Activated CD4-positive, alpha-beta T cell treated with anti-CD3 and anti-CD28 coated beads, Interleukin-2, amount 50 U/mL, for 24 hours (primary cell): Measurements from ENCODE around the gene FAH.

ENCODE experiments used
- DNase-seq, 2 donors: peaks; one replicate each; pipeline ENCODE4 v3.0.0-alpha.2; 2020; ENCODE audit warnings: low read depth in 1 of 2, low spot score in 1 of 2

The FAH gene

DNA sequence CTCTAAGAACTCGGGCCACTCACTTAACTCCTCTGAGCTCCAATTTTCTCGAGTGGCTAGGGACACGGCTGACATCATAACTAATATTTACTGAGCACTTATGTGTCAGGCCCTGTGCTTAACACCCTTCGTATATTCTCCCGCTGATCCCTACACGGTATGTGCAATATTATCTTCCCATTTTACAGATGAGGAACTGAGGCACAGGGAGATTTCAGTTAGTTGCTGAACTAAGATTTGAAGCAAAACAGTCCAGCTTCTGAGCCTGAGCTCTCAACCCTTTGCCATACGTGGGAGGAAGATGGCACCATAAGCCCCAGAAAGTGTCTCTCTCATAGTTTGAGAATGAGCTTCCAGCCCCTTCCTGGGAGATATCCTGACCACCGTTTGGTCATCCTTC lies 19.6 kb downstream of the FAH start:
- DNase-seq: no peak

DNA sequence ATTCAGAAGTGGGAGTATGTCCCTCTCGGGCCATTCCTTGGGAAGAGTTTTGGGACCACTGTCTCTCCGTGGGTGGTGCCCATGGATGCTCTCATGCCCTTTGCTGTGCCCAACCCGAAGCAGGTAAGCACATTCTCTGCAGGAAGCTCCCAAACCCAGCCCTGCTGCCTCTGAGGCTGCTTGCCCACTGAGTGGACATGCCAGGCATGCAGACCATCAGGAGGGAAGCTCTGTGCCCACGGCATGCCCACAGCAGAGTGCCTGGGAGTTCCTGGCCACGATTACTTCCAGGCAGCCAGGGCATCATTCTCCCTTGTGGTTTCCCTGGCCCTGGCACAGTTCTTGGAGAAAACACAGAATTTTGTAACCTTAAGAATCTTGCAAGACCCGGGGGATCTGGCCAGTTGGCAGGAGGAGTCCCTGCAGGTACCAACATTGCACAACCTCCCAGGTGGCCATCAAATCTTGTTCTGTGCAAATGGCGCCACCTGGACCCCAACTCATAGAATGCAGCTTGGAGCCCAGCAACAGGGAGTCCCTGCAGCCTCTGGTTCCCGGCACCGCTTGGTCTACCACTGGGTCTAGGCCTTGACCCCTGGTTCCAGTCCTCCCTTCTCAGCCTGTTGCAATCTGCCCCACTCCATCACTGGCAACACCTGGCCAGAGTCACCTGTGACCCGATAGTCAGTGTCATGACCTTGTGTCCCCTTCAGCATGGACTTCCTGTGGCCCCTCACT lies 20.4 kb downstream of the FAH start:
- peak; percentile 52 to 63 for DNase-seq

DNA sequence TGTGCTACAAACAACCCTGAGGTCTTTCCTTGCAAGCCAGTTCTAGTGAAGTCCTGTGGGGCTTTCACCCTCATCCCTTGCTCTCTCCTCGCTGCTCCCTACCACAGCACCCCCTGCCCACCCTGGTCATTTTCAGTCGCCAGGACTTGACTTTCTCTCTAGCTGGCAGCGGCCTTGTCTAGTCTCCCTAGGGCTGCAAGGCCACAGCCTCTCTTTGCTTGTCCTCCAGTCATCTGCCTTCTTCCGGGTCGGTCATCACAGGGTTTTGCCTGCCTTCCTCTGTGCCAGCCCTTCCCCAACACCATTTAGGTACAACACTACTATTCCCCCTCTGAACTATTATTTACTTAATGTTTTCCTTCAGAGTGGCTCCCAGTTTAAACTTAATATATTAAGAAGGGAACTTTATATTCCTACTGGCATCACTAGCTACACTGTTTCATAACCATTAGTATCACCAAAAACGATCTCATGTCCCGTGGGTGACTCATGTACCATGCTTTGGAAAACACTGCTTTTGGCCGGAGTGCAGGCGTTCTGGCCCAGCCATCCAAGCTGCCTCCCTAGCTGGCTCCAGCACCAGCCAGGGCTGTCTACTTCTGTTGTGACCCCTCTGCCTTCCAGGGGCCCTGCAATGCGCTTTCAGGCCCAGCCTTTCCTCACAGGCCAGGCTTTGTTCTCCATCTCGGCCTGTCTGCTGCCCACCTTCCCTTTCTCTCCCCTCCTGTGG lies 21.4 kb downstream of the FAH start:
- no peak for DNase-seq

DNA sequence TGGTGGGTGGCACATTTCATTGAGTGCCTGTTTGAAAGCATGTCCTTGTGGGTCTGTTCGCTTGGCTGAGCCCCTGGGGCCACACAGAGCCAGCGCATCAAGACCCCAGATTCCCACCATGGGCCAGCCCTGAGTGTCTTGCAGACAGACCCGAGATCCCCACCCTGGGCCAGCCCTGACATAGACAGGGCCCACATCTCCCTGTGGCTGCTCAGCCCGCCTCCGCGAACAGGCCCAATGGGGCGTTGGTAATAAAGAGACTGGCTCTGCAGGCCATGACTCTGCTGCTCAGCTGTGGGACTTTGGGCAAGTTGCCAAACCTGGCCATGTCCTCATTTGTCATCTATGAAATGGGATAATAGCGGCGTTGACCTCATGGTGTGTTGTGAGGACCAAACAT lies 22.6 kb downstream of the FAH start:
- DNase-seq: no peak

DNA sequence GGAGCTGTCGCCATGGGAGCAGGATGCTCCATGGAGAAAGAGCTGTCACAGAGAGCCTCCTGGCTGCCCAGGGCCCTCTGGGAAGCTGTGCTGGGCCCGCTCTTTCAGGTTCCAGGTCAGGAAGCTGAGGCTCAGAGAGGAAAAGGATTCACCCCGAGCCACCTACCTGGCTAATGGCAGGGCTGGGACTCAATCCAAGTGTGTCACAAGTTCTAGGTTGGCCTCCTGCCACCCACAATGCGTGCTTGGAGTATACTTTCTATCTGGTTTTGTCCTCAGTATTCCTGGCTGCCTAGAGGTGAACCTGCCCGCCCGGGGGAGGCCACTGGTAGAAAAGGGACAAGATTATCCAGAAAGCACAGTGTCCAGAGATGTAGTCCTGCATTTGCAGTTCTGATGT lies 23.6 kb downstream of the FAH start:
- no peak for DNase-seq

DNA sequence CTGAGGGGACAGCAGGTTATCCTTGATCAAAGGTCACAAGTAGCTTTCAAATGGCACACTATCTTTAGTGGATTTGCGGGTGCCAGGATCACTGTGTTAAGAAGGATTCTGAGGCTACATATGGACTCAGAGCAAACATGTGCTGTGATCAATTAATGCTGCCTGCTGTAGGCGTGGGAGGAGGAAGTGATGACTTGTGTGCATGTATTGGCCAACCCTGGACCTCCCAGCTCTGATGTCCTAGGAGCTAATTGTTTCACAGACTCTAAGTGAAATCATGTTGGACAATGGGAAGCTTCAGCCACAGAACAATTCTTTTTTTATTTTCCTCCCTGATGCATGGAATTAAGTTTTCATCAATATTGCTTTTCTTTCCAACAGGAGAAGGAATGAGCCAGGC lies 24.4 kb downstream of the FAH start:
- no peak for DNase-seq

DNA sequence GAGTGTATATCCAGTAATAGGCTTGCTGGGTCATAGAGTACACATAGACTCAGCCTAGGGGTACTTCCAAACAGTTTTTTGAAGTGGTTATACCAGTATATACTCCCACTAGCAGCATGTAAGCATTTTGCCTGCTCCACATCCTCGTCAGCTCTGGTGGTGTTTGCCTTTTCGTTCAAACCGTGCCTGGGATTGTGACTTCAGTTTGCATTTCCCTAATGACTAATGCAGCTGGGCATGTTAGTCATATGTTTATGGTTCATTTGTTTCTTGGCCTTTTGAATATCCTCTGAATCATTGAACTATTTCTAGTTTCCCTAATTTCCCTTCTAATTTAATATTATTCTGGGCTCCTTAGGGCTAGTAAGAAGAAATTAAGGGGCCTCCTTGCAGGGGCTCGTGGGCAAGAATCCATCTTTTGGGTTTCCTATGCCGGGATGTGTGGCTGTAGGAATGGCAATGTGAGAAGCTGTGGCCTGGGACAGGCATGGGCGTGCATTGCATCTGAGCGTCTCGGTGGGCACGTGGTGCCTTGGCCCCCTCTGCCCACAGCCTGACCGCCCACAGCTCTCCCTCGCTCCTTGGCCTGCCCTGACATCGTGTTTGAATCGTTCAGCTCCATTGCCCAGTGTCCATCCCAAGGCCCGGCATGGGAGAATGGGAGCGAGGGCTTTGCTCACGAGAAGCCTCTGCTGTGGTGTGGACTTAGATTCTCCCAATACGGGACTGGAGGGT lies 26.4 kb downstream of the FAH start:
- no peak for DNase-seq

DNA sequence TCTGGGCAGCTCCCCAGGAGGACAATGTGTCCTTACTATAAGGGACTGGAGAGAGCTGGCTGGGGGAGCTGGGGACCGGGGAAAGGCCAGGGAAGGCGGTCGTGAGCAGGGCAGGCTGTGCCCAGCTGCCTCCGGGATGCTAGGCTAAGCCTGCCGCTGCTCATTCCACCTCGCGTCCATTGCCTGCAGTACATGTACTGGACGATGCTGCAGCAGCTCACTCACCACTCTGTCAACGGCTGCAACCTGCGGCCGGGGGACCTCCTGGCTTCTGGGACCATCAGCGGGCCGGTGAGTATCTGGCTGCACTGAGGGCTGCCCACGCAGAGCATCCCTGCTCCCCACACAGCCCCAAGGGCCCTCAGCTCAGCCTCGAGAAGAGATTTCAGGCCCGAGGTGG lies 27.1 kb downstream of the FAH start:
- DNase-seq: no peak

DNA sequence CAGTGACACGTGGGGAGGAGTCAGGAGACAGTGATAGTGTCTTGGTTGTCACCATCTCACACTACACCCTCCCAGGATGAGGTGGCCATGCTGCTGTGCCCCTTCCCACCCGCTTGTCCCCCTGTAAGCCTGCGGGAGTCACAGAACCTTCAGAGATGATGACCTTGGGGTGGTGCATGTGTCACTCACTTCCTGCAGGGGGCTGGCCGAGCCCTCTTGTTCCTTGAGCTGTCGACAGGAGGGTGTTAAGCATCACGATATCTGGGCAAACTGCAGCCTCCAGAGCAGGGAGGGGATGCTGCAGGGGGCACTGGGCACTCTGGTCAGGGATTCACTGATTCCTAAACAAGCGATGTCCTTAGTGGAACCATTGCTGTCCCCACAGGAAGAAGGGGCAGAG lies 27.7 kb downstream of the FAH start:
- DNase-seq: no peak

DNA sequence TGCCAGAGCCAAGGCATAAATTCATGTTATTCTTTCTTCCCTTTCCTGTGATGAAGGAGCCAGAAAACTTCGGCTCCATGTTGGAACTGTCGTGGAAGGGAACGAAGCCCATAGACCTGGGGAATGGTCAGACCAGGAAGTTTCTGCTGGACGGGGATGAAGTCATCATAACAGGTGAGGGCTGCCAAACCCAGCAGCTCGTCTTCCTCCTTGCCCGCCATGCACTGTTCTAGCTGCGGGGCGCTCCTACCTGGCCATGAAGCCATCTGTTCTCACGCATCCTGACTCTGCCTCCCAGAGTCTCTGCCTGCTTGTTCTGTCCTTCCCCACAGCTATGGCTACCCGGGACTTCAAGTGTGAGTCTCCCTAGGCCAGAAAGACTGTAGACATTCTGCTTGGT lies 28.2 kb downstream of the FAH start:
- DNase-seq: no peak

DNA sequence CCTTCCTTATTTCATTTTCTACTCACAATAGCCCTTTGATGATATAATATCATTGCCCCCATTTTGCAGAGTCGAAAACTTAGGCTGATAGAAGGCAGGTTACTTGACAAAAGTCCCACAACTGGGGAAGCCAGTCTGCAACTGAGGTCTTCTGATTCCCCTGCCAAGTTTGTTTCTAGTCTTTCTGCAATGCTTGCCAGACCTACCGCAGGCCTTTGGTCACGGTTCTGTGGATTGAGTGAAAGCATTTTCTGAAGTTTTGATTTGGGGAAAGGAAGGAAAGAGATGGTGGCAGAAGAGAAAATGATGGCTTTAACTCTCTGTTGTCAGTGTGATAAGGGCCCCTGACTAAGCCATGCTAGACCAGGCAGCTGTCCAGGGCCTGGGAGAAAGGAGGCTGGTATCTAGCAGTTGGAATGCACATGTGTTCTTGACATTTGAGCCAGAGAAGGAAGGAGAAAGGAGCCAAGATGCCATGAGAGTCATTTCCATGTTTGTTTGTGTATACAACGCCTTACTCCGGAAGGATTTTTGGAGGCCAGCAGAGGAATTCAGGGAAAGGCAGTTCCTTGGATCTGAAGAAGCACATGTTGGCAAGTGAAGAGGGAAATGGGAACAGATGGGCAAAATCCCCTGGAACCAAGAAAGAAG lies 29.9 kb downstream of the FAH start:
- DNase-seq: no peak

DNA sequence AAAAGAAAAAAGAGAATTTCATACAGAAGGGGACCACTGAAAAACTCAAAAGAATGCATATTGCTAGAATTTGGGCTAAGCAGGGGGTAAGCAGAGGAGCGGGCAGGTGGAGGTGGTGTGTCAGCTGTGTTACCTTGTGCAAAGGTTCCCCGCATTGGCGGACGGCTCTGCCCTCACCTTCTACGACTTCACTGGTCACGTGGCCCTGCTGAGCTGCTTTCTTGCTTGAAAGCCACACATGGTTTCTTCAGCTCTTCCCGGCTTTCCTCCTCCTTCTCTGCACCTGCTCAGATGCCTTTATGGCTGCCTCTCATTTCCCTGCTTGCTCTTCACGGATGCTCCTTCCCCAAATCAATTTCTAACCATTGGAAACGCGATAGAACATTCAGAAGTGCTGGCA lies 30.5 kb downstream of the FAH start:
- DNase-seq: no peak

DNA sequence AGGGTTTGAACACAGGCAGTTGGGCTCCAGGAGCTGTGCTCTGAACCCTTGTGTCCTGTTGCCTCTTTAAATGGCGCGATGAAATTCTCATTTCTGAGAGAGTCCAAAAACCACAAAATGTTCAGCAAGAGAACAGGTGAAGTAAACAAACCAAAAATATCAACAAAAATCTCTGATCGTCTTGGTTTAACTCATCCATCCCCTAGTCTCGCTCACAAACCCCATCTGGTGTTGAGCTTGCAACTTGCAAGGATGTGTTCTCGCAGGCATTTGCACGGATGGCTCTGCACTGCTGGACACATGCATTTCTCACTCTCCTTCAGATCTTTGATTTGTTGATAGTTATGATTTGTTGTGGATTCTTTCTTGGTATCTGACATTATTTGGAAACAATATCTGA lies 31.1 kb downstream of the FAH start:
- no peak for DNase-seq

DNA sequence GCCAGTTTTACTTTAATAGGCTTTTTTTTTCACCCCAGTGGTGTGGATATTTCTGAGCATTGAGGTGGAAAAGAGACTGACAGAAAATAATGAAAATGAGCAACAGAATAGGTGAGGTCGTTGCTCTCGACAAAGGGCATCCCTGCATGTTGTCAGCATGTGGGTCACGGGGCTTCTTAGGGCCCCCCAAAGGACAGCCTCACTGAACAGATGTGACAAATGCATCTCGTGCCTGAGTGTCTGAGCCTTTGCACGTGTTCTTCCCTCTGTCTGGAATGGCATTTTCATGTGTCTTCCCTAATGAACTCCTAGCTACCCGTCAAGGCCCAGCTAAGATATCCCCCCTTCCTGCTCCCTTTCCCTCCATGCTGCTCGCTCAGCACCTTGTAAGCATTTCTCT lies 31.8 kb downstream of the FAH start:
- no peak for DNase-seq

DNA sequence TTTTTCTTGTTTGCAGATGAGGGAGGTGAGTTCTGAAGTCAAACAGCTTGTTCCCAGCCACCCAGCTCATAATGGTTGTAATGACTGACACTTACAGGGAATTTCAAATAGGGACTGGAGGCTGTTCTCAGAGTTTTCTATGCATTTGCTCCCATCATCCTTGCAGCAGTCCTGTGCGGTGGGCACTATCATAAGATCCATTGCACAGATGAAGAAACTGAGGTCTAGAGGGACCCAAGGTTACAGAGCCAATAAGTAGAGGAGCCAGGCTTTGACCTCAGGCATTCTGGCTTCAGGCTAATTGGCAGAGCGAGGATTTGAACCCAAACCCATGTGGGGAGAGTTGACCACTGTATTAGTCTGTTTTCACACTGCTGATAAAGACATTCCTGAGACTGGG lies 32.4 kb downstream of the FAH start:
- no peak for DNase-seq

DNA sequence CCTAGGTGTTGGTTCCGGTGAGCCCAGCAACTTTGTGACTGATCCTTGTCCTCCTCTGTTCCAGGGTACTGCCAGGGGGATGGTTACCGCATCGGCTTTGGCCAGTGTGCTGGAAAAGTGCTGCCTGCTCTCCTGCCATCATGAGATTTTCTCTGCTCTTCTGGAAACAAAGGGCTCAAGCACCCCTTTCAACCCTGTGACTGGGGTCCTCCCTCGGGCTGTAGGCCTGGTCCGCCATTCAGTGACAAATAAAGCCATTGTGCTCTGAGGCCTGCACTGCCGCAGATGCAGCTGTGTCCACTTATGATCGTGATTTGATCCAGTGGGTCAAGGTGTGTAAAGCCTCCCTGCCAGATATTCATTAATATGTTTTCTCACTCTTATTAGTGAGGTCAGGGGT lies 33.3 kb downstream of the FAH start:
- DNase-seq: no peak

DNA sequence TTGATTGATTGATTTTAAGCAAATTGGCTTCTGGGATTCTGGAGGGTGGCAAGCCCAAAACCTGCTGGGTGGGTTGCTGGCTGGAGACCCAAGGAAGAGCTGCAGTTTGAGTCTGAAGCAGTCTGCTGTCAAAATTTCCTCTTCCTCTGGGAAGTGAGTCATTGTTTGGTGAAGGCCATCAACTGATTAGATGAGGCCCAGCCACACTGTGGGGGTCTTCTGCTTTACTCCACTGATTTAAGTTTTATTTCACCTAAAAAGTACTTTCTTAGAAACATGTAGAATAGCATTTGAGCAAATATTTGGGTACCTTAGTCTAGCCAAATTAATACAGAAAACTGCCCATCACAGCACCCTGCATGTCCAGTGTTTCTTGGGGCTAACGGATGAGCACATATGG lies 33.8 kb downstream of the FAH start:
- DNase-seq: no peak

DNA sequence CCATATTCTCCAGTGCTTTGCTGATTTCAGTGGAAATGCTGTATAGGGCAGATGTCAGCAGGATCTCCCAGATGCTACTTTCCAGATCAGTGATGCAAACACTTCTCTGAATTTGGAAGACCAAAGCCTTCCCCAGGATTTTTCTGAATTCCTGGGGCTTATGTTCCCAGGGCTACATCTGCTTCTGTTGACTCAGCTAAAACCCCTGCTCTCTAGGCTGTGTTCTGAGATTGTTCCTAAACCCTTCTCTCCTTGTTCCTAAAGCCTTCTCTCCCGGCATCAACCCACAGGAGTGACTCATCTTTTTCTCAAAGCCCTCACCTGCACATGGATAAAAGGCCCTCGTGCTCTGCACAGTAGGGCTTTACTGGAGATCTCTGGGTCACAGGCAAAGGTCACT lies 35.5 kb downstream of the FAH start:
- DNase-seq: no peak

DNA sequence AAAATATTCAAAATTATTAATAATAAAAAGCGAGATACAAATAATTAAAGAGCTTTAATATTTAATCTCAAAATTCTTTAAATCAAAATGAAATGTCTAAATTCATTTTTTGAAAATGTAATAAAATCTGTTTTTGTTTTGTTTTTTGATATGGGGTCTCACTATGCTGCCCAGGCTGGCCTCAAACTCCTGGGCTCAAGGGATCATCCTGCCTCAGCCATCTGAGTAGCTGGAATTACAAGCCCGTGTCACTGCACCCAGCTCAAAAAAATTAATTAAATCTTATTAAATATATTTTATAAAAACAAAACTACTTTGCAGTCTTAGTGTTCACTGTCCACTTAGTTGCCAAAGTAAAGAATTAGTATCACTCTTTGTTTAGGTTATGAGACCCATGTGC lies 38.4 kb downstream of the FAH start:
- DNase-seq: no peak

DNA sequence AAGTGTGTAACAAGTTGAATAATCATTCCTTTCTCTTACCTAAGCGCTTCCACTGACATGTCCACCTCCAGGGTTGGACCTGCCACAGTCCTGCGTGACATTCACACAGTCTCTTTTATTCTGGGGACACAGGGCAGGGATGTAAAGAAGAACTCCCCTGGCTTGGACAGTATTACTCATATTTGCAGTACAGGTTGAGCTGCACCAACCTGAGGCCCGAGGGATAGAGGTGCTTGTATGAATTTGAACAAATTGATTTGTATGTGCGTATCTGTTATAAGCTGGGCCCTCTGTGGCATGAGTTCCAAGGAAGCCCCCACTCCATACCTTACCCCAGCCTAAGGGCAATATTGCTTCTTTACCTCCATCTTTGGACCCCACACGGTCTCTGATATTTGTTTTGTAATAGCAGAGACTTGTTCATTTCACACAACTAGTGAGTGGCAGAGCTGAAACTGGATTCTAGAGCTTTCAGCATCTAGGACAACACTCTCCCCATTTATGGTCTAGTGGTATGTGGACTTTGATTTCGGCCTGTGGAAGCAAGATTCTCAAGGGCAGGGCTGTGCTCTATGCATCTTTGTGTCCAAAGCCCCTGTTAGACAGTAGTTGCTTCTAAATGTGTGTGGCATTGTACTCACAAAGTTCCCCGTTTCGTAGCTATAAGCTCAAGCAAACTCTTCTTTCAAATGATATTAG lies 39.2 kb downstream of the FAH start:
- no peak for DNase-seq

DNA sequence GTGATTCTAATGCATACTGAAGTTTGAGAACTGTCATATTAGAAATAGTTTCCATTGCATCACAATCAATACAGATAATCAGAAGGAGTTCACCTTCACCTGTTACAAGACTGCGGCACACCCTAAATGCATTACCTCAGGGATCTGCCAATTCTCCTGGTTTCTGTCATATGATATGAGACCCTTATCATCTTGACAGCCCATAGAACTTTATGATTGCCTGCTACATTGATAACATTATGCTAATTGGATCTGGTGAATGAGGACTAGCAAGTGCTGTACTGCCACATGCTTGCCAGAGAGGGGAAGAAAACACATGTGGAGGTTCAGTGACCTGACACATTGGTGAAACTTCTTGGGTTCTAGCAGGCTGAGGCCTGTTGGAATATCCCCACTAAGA lies 41.4 kb downstream of the FAH start:
- DNase-seq: no peak
